ENCODE results near the gene ULBP2.
"Not testable (repeated sequence)": the region's sequence is repeated elsewhere in the genome, so short reads cannot be mapped to it uniquely, and the experiment has no call there.

The ULBP2 gene

GRCh38 chr6:149909701-149910470, 31.9 kb upstream of the ULBP2 start:
- DNase-seq = peak; percentile 35

DNA sequence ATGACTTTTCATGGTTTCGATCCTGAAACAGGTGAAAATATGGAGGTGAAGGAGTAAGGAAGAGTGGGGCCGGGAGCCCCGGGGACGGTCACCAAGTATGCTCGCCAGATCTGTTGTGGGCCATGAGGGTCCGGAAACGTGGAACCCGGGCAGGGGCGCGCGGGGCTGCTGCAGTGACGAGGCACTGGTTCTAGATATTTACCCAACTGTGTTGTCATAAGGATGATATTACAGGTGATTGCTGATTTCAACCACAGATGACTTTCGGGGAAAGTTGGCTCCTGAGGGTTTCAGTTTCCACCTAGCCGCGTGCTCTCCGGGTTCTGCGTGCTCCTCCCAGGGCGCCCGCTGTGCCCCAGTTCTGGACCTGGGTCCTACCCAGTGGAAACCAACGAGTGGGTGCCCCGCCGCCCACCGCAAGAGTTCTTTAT, 31.1 kb upstream of the ULBP2 start:
- peak; percentile 18 for DNase-seq

DNA sequence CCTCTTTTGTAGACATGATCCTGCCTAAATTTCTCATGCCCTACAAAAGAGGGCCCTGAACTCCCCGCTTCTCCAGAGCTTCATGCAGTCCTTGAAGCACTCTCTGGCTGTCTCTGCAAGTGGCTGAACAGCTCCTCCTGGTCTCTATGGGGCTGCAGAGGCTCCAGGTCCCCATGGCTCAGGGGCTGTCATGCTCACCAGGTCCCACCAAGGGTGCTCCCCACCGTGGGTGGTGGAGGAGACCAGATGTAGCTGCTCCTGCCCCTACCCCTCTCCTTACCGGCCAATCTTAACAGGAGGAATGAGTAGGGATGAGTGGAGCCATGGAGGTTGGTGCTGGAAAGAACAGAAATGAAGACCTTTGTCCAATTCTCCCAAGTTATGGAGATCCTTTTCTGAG, 29.1 kb upstream of the ULBP2 start:
- not testable (repeated sequence) for DNase-seq

DNA sequence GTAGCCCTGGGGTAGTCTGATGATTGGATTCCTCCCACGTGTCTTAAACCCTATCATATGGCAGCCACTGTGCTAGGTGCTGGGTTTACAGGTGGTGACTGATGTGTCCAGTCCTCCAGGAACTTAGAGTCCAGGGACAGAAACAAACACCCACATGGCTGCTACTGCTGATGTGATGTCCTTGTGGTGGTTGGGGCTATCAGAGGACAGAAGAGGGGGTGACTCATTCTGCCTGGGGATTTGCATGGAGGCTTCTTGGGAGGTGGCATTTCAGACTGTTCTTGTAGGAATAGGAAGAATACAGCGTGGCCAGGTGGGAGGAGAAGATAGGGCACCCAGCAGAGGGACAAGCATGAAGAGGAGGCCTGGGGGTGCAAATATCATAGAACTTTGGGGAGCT, 28.7 kb upstream of the ULBP2 start:
- no peak for DNase-seq

- no peak for DNase-seq
These were observed 28.1 kb upstream of the ULBP2 start for GRCh38 chr6:149913540-149914240.

GRCh38 chr6:149915970-149916865, 25.6 kb upstream of the ULBP2 start:
- DNase-seq = peak; percentile 40

- DNase-seq = peak; percentile 27
These were observed 24.1 kb upstream of the ULBP2 start for GRCh38 chr6:149917679-149918078.

- DNase-seq = peak; percentile 34
These were observed 23.5 kb upstream of the ULBP2 start for GRCh38 chr6:149918151-149918905.

- peak; percentile 21 for DNase-seq
These were observed 22.5 kb upstream of the ULBP2 start for GRCh38 chr6:149919126-149919833.

DNA sequence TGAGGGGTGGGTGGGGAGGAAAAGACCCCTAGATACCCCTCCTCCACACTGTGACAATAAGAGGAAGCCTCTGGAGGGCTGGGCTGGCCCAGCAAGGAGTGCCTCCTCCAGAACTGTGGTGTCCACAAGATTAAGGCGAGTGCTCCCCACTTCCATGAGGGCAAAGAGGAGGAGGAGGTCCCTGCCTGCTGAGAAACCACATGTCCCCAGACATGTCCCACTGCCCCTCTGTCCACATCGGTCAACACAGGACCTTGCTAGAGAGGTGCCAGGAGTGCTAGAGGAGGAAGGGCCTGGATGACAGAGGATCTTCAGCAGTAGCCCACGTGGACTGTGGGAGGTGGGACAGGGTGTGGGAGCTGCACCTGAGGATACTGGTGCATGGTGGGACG, 22.0 kb upstream of the ULBP2 start:
- DNase-seq = peak; percentile 30

GRCh38 chr6:149921361-149921760, 20.5 kb upstream of the ULBP2 start:
- DNase-seq = peak; percentile 33

- DNase-seq = not testable (repeated sequence)
These were observed 19.7 kb upstream of the ULBP2 start for GRCh38 chr6:149922091-149922490.

- peak; percentile 95 for DNase-seq
These were observed 19.0 kb upstream of the ULBP2 start, which contains the start of gene RAET1G for GRCh38 chr6:149922642-149923326. Gene RAET1G (minus strand): TSS chr6:149923121. CDS start chr6:149923010, 111 bp downstream.

GRCh38 chr6:149923327-149923986, 18.4 kb upstream of the ULBP2 start:
- no peak for DNase-seq

DNA sequence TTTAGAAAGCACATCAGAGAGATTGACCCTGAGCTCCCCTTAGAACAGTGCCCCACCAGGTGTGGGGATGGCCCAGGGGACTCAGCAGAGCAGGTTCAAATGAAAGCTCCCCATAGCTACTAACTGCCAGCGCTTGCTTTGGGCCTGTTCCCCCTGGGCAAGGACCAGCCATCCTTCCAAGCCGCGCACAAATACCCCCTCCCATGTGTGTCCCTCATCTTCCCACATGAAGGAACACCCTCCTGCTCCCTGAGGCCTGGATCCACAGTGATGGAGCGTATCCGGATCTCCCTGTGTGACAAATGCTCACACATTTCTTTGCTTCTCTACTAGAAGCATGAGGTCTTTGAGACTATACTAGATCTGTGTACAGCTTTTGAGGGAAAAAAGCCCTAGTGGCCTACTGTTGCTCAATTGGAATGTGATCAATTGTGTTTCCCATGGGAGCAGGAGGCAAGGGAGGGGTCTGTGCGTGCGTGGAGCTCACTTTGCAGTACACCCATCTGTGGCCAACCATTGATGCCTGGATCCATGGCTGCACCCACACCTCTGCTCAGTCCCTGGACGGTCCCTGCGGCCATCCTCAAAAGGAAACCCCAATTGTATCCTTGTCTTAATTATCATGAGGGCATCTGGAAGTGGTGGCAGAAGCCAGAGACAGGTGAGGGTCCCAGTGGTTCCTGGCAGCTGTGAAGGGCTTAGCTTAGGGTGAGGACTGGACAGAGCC, 17.4 kb upstream of the ULBP2 start:
- peak; percentile 23 for DNase-seq

- DNase-seq = peak; percentile 37
These were observed 16.9 kb upstream of the ULBP2 start for GRCh38 chr6:149924933-149925252.

- peak; percentile 58 for DNase-seq
These were observed 16.4 kb upstream of the ULBP2 start for GRCh38 chr6:149925253-149925973.

DNA sequence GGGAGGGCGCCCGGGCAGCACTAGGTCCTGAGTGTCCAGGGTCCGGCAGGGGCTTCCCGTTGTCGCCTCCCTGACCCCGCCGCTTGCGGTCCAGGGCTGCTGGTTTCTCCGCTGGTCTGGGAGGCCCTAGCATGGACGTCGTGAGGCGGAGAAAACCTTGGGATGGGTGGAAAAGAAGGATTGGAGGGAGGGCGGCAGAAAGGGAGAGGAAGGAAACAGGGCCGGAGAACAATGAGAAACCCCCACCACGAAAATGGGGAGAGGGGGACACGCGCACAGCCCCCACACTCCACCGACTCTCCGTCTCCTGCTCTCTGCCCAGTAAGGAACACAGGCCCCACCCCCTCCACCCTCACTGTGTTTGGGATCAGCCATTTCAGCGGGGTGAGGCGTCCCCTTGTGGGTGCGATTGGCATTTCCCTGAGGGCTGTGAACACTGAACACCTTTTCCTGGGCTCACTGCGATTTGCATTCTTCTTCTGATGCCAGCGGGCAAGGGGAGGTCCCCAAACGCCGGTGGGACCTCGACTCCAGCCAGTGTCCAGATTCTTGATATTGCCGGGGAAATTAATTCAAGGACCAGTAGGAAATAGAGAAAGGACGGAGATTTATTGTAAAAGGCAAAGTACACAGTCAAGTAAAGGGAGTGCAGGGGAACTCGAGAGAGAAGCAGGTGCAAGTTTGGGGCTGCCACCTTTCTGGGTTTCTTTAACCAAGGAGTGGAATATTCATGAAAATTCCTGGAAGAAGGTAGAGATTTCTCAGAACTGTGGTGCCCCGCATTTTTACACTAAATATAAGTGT, 15.6 kb upstream of the ULBP2 start:
- DNase-seq = peak; percentile 95

Data from islet precursor cell (in vitro differentiated cells).